ENCODE results near the gene SEMA3C.

SEMA3C gene

DNA sequence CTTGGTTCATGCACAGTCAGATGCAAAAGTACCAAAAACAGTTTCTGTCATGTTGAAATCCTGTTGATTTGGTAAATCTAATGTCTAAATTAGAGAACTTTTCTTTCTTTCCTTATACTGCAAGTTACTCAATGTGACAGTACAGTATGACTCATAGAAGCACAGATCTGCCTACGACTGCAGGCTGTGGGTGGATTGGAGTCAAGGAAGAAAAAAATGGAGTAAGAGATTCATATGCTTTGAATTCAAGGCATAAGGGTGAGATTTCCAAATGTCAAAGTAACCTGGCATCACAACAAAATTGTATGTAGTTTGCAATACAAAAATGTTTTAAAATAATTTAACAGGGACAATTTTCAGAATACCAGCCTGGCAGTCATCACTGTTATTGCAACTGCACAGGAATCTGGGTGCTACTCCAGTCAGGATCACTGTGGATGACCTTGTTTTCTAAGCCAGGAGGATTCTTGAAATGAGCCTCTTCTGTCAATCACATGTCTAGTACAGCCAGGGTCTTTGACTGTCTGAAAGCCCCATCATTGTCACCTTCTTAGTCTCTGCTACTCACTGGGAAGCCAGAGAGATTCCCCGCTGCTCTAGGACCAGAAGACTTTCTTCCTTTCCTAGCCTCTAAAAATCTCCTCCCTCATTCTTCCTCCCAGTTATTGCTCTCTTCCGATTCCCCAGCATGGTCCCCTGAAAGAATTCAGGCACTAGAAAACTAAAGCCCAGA lies 196.8 kb downstream of the SEMA3C start:
- no peak for DNase-seq
- TF ChIP-seq POLR2A (IDR thresholded peaks at IDR 0.05; ENCODE audit: low read length) (no peak), GATA1 (IDR thresholded peaks at IDR 0.05; ENCODE audit: low read depth, low read length) (no peak)

DNA sequence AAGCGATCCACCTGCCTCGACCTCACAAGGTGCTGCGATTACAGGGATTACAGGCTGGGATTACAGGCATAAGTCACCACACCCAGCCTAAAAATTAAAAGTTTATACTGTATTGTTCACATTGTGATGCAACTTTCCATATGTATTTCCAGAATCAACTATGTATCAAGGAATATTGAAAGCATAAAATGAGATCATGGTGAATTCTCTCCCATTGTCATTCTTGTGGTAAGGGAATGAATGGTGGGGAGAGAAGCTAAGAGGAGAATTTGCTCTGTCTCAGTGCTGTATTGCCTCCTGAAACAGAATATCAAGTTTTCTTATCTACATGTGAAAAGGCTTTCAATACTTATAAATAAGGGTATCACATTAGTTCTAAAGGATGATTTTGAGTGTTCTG lies 198.7 kb downstream of the SEMA3C start:
- no peak for DNase-seq
- TF ChIP-seq POLR2A (IDR thresholded peaks at IDR 0.05; ENCODE audit: low read length): no peak
- TF ChIP-seq GATA1 (IDR thresholded peaks at IDR 0.05; ENCODE audit: low read depth, low read length): no peak

DNA sequence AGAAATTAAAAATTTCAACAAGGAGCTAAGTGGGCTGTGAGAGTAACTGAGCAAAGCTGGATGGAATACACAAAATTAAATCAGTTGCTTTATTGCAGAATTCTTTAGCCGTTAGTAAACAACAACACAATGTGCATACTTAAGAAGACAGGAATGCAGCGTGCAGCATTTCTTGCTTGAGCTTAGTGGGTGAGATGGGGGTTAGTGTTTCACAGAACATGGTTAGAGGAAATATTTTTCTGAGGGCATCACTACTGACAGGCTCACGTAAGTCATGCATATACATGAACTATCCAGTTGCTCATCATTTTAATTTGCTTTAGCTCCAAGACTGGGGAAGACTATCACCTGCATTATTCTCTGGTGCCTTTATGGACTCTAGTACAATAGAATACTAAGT lies 199.6 kb downstream of the SEMA3C start:
- no peak for DNase-seq
- TF ChIP-seq GATA1 (IDR thresholded peaks at IDR 0.05; ENCODE audit: low read depth, low read length) (no peak), POLR2A (IDR thresholded peaks at IDR 0.05; ENCODE audit: low read length) (no peak)

DNA sequence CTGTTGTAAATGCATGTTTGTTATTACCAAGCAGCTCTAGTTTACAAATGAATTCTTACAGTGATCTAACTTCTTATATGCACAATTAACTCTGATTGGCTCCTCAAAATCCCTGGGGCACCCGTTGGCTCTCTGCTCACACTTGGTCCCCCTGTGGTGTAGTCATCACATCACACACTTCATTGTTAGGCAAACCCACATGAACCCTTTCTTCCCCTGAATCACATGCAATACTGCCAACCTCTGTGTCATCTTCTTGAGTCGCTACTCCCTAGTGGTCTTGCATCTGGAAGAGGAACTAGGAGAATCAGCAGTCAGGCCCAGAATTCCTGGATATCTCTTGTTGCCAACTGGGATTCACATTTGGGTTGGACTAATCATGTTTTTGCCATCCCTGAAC lies 207.3 kb downstream of the SEMA3C start:
- no peak for DNase-seq
- no peak for TF ChIP-seq POLR2A (IDR thresholded peaks at IDR 0.05; ENCODE audit: low read length)
- no peak for TF ChIP-seq GATA1 (IDR thresholded peaks at IDR 0.05; ENCODE audit: low read depth, low read length)

DNA sequence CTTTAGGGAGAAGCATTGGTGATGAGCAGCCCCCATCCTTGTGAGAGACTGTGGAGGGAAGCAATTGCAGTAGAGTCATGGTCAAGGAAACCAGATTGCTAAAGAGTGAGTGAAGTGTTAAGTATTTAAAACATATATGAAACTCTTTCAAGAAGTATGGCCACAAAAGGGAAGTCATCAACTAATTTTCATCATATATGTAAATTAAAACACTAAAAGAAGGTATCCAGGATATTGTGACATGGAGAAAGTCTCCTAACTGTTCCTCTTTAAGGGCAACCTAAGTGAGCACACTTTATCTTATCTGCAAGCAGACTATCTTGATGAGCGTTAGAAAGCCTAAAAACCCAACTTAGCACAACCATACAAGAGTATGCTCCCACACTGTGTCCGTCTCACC lies 210.7 kb downstream of the SEMA3C start:
- DNase-seq: no peak
- TF ChIP-seq POLR2A (IDR thresholded peaks at IDR 0.05; ENCODE audit: low read length): no peak
- no peak for TF ChIP-seq GATA1 (IDR thresholded peaks at IDR 0.05; ENCODE audit: low read depth, low read length)

DNA sequence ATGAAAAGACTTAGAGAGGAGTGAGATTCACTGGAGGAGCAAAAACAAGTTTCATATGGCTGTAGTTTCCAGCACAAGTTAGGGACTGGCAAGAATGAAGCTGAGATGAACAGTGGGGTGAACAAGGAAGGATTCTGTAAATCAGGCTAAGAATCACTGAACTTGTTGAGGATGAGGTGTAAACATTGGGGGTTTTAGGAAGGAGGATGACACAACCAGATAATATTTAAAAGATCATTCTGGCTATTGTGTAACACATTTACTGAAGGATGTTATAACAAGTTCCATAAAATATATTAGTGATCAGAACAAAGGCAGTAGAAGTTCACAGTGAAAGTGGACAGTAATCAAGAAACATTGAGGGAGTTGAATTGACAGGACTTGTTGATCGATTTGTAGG lies 211.5 kb downstream of the SEMA3C start:
- TF ChIP-seq POLR2A (IDR thresholded peaks at IDR 0.05; ENCODE audit: low read length) (no peak), GATA1 (IDR thresholded peaks at IDR 0.05; ENCODE audit: low read depth, low read length) (no peak)
- no peak for DNase-seq

DNA sequence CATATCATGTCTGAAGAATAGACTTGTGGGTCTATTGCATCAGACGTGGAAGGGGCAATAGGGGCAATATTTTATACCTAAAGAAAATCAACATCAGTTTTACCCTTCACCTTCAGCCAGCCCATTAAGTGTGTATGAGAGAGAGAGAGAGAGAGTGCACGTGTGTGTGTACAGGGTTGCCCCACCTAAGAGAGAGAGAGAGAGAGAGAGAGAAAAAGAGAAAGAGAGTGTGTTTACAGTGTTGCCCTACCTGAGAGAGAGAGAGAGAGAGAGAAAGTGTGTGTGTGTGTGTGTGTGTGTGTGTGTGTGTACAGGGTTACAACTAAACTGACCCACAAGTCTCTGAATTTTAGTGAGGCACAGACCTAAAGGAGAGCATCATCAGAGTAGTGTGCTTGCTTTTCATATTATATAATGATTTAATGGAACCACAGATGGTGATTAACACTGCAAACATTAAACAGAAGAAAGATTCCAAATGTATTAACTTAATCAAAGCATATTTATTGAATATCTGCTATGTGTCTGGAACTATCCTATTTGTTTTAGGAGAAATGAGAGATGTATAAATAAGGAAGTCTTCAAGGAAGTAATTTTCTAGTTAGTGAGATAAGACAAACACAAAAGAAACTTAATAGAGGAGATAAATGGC lies 213.6 kb downstream of the SEMA3C start:
- DNase-seq: no peak
- TF ChIP-seq POLR2A (IDR thresholded peaks at IDR 0.05; ENCODE audit: low read length) (no peak), GATA1 (IDR thresholded peaks at IDR 0.05; ENCODE audit: low read depth, low read length) (no peak)

DNA sequence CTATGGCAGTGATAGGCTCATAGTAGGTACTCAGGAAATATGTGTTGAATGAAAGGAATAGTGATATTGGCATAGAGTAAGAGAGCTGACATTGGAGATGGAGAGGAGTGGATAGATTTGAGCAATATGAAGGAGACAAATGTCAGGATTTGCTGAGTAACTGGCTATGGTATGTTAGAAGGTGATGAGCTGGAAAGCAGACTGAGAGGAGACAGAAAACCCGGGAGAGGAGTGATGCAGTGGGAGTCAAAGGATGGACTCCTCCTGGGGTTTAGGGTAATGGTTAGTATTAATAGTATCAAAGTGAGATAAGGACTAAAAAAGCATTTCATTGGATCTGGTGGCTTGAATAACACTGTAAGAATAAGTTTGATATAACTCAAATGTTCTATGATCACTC lies 215.6 kb downstream of the SEMA3C start:
- TF ChIP-seq POLR2A (IDR thresholded peaks at IDR 0.05; ENCODE audit: low read length) (no peak), GATA1 (IDR thresholded peaks at IDR 0.05; ENCODE audit: low read depth, low read length) (no peak)
- no peak for DNase-seq

DNA sequence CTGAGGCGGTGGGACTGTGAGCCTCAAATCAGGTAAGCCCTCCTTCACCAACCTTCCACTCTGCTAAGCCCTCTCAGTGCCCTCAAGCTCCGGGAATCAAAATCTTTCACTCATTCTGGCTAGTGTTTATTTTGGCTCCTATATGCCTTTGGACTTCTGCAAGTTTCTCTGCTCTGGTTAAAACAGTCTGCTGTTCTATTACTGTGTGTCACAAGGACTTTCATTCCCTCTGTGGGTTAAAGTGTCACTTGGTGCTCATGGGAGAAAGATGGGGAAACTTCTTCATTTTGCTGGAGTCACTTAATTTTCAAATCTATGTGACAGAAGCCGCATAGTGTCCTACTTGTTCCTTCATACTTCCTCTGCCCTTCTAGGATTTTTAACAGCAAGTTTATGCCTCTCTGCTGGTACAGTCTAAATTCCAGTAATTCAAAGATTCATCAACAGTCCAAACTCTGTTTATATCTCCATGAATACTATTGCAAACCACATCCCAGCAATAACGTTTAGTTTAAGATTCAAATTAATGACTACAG lies 219.1 kb downstream of the SEMA3C start:
- TF ChIP-seq GATA1 (IDR thresholded peaks at IDR 0.05; ENCODE audit: low read depth, low read length) (no peak), POLR2A (IDR thresholded peaks at IDR 0.05; ENCODE audit: low read length) (no peak)
- no peak for DNase-seq

DNA sequence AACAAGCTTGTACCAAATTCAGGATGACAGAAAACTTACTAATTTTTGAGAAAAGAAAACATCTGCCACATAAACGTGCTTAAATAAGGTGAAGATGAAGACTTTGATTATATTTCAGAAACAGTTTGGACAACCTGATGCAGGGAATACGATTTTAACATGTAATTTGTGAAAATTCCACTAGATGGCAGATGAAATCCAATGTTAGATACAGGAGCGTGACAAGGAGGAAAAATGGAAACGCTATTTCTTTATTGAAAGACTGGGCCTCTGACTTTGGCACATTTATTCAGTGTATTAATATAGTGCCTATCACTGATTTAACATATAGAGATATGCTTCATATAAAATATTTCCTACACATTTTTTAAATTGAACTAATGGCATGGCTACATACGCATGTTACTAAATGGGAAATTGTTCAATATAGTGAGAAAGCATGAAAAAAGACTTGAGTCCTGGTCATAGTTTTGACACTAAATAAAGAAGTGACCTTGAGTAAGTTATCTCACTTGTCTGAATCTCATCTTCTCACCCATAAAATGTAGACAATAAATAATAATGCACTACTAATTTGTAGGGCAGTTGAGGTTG lies 219.7 kb downstream of the SEMA3C start:
- DNase-seq: peak; percentile 60 to 78
- TF ChIP-seq POLR2A (IDR thresholded peaks at IDR 0.05; ENCODE audit: low read length) (no peak), GATA1 (IDR thresholded peaks at IDR 0.05; ENCODE audit: low read depth, low read length) (no peak)
